HepG2 (cell line): ENCODE data around the gene NPB. TPM values are rescaled to one million over a fixed set of nuclear protein-coding genes. Genes with fewer than 3 reads are reported as not detected.

Experiments
- ARNTL ChIP-seq: sonication (generic); formaldehyde crosslinking; IDR thresholded peaks from 2 replicates; pipeline ENCODE4 v1.4.0; 2020; ENCODE audit warnings: mild to moderate bottlenecking, missing genetic modification reagents
- ATF1 ChIP-seq: IDR thresholded peaks from 2 replicates; pipeline ENCODE4 v1.6.1; 2016; ENCODE audit warnings: mild to moderate bottlenecking, control low read depth
- CENPBD1 ChIP-seq: sonication (generic); formaldehyde crosslinking; IDR thresholded peaks from 2 replicates; pipeline ENCODE4 v1.8.0; 2022; ENCODE audit warnings: missing genetic modification reagents, low read depth, mild to moderate bottlenecking, borderline replicate concordance
- CHCHD3 ChIP-seq: sonication (generic); formaldehyde crosslinking; IDR thresholded peaks from 2 replicates; pipeline ENCODE4 v1.8.0; 2022; ENCODE audit warnings: mild to moderate bottlenecking, missing genetic modification reagents, moderate library complexity
- DNMT1 ChIP-seq: sonication (generic); formaldehyde crosslinking; IDR thresholded peaks from 2 replicates; pipeline ENCODE4 v1.5.1; 2020; ENCODE audit warnings: mild to moderate bottlenecking, missing genetic modification reagents
- FOSL2 ChIP-seq: sonication (generic); formaldehyde crosslinking; IDR thresholded peaks from 2 replicates; pipeline ENCODE4 v1.4.0; 2020; ENCODE audit warnings: missing genetic modification reagents
- HOXD1 ChIP-seq: sonication (generic); formaldehyde crosslinking; IDR thresholded peaks from 2 replicates; pipeline ENCODE4 v1.5.0; 2020; ENCODE audit warnings: missing genetic modification reagents
- NFRKB ChIP-seq: fragments of 450-650 bp; IDR thresholded peaks from 2 replicates; pipeline ENCODE4 v1.6.1; 2017
- PHF5A ChIP-seq: IDR thresholded peaks from one replicate; pipeline ENCODE4 v1.6.1; 2018; ENCODE audit warnings: low read depth, missing genetic modification reagents; ENCODE audit not compliant: unreplicated experiment
- POLR2AphosphoS2 ChIP-seq: IDR thresholded peaks from 2 replicates; pipeline ENCODE4 v1.6.1; 2011; ENCODE audit warnings: low read depth, low read length, improper control_type of control experiment
- SMARCC2 ChIP-seq: fragments of 450-650 bp; IDR thresholded peaks from 2 replicates; pipeline ENCODE4 v1.6.1; 2017; ENCODE audit warnings: antibody characterized with exemption, mild to moderate bottlenecking
- TAF15 ChIP-seq: fragments of 200-400 bp; formaldehyde crosslinking; IDR thresholded peaks from one replicate; pipeline ENCODE4 v1.6.1; 2018; ENCODE audit warnings: mild to moderate bottlenecking, low read depth, low read length; ENCODE audit not compliant: poor library complexity, severe bottlenecking
- YEATS2 ChIP-seq: sonication (generic); formaldehyde crosslinking; IDR thresholded peaks from 2 replicates; pipeline ENCODE4 v1.4.0; 2020; ENCODE audit warnings: missing genetic modification reagents, borderline replicate concordance
- ZFY ChIP-seq: sonication (generic); formaldehyde crosslinking; IDR thresholded peaks from 2 replicates; pipeline ENCODE4 v1.4.0; 2020; ENCODE audit warnings: missing genetic modification reagents
- ZNF251 ChIP-seq: sonication (generic); formaldehyde crosslinking; IDR thresholded peaks from 2 replicates; pipeline ENCODE4 v1.9.0; 2021; ENCODE audit warnings: mild to moderate bottlenecking, missing genetic modification reagents
- ZNF382 ChIP-seq: sonication (generic); formaldehyde crosslinking; IDR thresholded peaks from 2 replicates; pipeline ENCODE4 v1.5.0; 2020; ENCODE audit warnings: missing genetic modification reagents, mild to moderate bottlenecking, borderline replicate concordance
- ZNF510 ChIP-seq: sonication (generic); formaldehyde crosslinking; IDR thresholded peaks from 2 replicates; pipeline ENCODE4 v1.4.0; 2020; ENCODE audit warnings: low read depth, mild to moderate bottlenecking, missing genetic modification reagents
- ZNF670 ChIP-seq: sonication (generic); formaldehyde crosslinking; IDR thresholded peaks from 2 replicates; pipeline ENCODE4 v1.8.0; 2022; ENCODE audit warnings: mild to moderate bottlenecking, missing genetic modification reagents, borderline replicate concordance
- ZNF766 ChIP-seq: sonication (generic); formaldehyde crosslinking; IDR thresholded peaks from 2 replicates; pipeline ENCODE4 v1.5.0; 2020; ENCODE audit warnings: missing genetic modification reagents, borderline replicate concordance
- polyA plus RNA-seq, 8 experiments: library from polyadenylated mRNA; depleted of rRNA in 3 of 8; stranded (reverse) in 7 of 8; unstranded in 1 of 8; fragments of >200 nt; fragmentation: Illumina TruSeq in 4 of 8; extraction: Trizol in 4 of 8; gene quantifications; 2 replicates each; pipeline versions ENCODE4 v1.2.1 to v1.2.3, GENCODE V29; 2011 to 2016; ENCODE audit warnings: low read depth in 4 of 8, missing spikeins in 1 of 8, mixed read lengths in 1 of 8; ENCODE audit not compliant: insufficient read depth in 1 of 8
- total RNA-seq, 5 experiments: library from RNA; depleted of rRNA; stranded (reverse); fragments of >200 nt; fragmentation: Illumina TruSeq; extraction: Trizol; gene quantifications; 2 replicates each; pipeline ENCODE4 v1.2.3, GENCODE V29; 2016; ENCODE audit warnings: low read depth in 1 of 5
- TF ChIP-seq, protein P1 (sequence below): IDR thresholded peaks from 2 replicates; pipeline ENCODE4 v1.6.1; 2016; ENCODE audit warnings: low read depth, control low read depth
- TF ChIP-seq, protein P2 (sequence below): fragments of 450-650 bp; IDR thresholded peaks from 2 replicates; pipeline ENCODE4 v1.6.1; 2017; ENCODE audit warnings: mild to moderate bottlenecking
- TF ChIP-seq, protein P3 (sequence below): sonication (generic); formaldehyde crosslinking; IDR thresholded peaks from 2 replicates; pipeline ENCODE4 v1.4.0; 2020; ENCODE audit warnings: low read depth, missing genetic modification reagents

The NPB gene
- total and polyA plus RNA-seq, 2 of the 13 experiments (the other 11 are each of a cell fraction or from before 2014, with no cell fraction given), result 0.11 to 0.93 TPM

- TF ChIP-seq, protein P1, sequence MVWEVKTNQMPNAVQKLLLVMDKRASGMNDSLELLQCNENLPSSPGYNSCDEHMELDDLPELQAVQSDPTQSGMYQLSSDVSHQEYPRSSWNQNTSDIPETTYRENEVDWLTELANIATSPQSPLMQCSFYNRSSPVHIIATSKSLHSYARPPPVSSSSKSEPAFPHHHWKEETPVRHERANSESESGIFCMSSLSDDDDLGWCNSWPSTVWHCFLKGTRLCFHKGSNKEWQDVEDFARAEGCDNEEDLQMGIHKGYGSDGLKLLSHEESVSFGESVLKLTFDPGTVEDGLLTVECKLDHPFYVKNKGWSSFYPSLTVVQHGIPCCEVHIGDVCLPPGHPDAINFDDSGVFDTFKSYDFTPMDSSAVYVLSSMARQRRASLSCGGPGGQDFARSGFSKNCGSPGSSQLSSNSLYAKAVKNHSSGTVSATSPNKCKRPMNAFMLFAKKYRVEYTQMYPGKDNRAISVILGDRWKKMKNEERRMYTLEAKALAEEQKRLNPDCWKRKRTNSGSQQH, result no peak
- no peak for TF ChIP-seq ZFY (CRISPR knock-in tag)
- no peak for TF ChIP-seq SMARCC2
- no peak for TF ChIP-seq NFRKB
- peak; percentile 39; the same call in 1 of the 2 replicates for TF ChIP-seq ZNF766 (CRISPR knock-in tag)
- no peak for TF ChIP-seq ZNF670 (CRISPR knock-in tag)
- TF ChIP-seq, protein P2, sequence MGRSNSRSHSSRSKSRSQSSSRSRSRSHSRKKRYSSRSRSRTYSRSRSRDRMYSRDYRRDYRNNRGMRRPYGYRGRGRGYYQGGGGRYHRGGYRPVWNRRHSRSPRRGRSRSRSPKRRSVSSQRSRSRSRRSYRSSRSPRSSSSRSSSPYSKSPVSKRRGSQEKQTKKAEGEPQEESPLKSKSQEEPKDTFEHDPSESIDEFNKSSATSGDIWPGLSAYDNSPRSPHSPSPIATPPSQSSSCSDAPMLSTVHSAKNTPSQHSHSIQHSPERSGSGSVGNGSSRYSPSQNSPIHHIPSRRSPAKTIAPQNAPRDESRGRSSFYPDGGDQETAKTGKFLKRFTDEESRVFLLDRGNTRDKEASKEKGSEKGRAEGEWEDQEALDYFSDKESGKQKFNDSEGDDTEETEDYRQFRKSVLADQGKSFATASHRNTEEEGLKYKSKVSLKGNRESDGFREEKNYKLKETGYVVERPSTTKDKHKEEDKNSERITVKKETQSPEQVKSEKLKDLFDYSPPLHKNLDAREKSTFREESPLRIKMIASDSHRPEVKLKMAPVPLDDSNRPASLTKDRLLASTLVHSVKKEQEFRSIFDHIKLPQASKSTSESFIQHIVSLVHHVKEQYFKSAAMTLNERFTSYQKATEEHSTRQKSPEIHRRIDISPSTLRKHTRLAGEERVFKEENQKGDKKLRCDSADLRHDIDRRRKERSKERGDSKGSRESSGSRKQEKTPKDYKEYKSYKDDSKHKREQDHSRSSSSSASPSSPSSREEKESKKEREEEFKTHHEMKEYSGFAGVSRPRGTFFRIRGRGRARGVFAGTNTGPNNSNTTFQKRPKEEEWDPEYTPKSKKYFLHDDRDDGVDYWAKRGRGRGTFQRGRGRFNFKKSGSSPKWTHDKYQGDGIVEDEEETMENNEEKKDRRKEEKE, result no peak
- peak; percentile 9; the same call in 1 of the 2 replicates for TF ChIP-seq DNMT1 (CRISPR knock-in tag)
- no peak; the same call in 1 of the 2 replicates for TF ChIP-seq ARNTL (CRISPR knock-in tag)
- TF ChIP-seq HOXD1 (CRISPR knock-in tag), result 0 out of 2 replicates have a peak, but pooled peaks have one; percentile 14
- no peak for TF ChIP-seq ATF1 (CRISPR knock-in tag)
- TF ChIP-seq CHCHD3, result peak; percentile 42; the same call in 1 of the 2 replicates
- no peak for TF ChIP-seq FOSL2 (CRISPR knock-in tag)
- TF ChIP-seq TAF15, result peak; percentile 52
- TF ChIP-seq CENPBD1 (CRISPR knock-in tag), result peak; percentile 45; the same call in 1 of the 2 replicates
- TF ChIP-seq PHF5A, result no peak
- TF ChIP-seq ZNF382 (CRISPR knock-in tag), result no peak
- 0 out of 2 replicates have a peak, but pooled peaks have one; percentile 22 for TF ChIP-seq ZNF251 (CRISPR knock-in tag)
- TF ChIP-seq, protein P3, sequence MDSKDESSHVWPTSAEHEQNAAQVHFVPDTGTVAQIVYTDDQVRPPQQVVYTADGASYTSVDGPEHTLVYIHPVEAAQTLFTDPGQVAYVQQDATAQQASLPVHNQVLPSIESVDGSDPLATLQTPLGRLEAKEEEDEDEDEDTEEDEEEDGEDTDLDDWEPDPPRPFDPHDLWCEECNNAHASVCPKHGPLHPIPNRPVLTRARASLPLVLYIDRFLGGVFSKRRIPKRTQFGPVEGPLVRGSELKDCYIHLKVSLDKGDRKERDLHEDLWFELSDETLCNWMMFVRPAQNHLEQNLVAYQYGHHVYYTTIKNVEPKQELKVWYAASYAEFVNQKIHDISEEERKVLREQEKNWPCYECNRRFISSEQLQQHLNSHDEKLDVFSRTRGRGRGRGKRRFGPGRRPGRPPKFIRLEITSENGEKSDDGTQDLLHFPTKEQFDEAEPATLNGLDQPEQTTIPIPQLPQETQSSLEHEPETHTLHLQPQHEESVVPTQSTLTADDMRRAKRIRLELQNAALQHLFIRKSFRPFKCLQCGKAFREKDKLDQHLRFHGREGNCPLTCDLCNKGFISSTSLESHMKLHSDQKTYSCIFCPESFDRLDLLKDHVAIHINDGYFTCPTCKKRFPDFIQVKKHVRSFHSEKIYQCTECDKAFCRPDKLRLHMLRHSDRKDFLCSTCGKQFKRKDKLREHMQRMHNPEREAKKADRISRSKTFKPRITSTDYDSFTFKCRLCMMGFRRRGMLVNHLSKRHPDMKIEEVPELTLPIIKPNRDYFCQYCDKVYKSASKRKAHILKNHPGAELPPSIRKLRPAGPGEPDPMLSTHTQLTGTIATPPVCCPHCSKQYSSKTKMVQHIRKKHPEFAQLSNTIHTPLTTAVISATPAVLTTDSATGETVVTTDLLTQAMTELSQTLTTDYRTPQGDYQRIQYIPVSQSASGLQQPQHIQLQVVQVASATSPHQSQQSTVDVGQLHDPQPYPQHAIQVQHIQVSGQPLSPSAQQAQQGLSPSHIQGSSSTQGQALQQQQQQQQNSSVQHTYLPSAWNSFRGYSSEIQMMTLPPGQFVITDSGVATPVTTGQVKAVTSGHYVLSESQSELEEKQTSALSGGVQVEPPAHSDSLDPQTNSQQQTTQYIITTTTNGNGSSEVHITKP (CRISPR knock-in tag), result no peak
- TF ChIP-seq YEATS2 (CRISPR knock-in tag), result no peak
- no peak; the same call in 1 of the 2 replicates for TF ChIP-seq POLR2AphosphoS2
- no peak for TF ChIP-seq ZNF510 (CRISPR knock-in tag)
Observed at GRCh38 chr17:81867991-81868673, 33.9 kb upstream of the NPB start (continued).
